Pancreas (tissue), 10 donors: ENCODE results near the gene CMIP. TPM values are rescaled to one million over a fixed set of nuclear protein-coding genes. Genes with fewer than 3 reads are reported as not detected.

Source experiments
- ATAC-seq, 4 donors: fragments of 200-7000 bp; cut with Tn5 transposase; one replicate each; pipeline versions ENCODE4 v1.8.0 to v1.9.1; 2020; ENCODE audit warnings: mild to moderate bottlenecking in 4 of 4, moderate library complexity in 4 of 4
- DNase-seq, 6 donors: peaks; one replicate each; pipeline ENCODE4 v3.0.0-alpha.2; 2020
- FAIRE-seq: peaks from 2 replicates; lab custom pipeline; 2012; peaks lifted over from hg19 to GRCh38; lab: Jason Lieb, UNC
- H3K27ac ChIP-seq, 4 donors: fragments of 200-600 bp; sonication (generic); 1 replicate in 3 of 4; 2 replicates in 1 of 4; pipeline versions ENCODE4 v1.5.0 to v1.8.0; 2020
- H3K27me3 ChIP-seq, 4 donors: fragments of 200-600 bp; one replicate each; pipeline ENCODE4 v1.8.0; 2021
- H3K36me3 ChIP-seq, 3 donors: fragments of 200-600 bp; sonication (generic) in 1 of 3; one replicate each; pipeline versions ENCODE4 v1.5.0 to v1.8.0; 2020 to 2021
- H3K4me1 ChIP-seq, 3 donors: fragments of 200-600 bp; one replicate each; pipeline ENCODE4 v1.8.0; 2021
- H3K4me3 ChIP-seq, 4 donors: fragments of 200-600 bp; sonication (generic) in 2 of 4; one replicate each; pipeline versions ENCODE4 v1.5.0 to v1.8.0; 2020 to 2021
- H3K9me3 ChIP-seq, 4 donors: fragments of 200-600 bp; one replicate each; pipeline ENCODE4 v1.8.0; 2021
- WGBS, 2 donors: extraction: QIAGEN DNeasy Blood & Tissue Kit; methylation state at CpG; one replicate each; pipeline ENCODE4 v1.1.7; 2013; 5-methylcytosine and 5-hydroxymethylcytosine counted together
- intact Hi-C, 3 donors: fragments of 100-400 bp; cut with DNase I; formaldehyde crosslinking; loops; one replicate each; pipeline versions ENCODE4 v1.11.1 to v1.14.2; 2022
- polyA plus RNA-seq, 2 donors: library from polyadenylated mRNA; stranded (reverse); fragments of 200-250 nt; gene quantifications; one replicate each; pipeline ENCODE4 v1.2.3, GENCODE V29; 2013
- total RNA-seq, 6 donors: library from RNA; stranded (reverse); fragmentation: NEBNext Ultra II Directional in 4 of 6; extraction: Animal tissue kit (Norgen Biotek cat#: 25700) in 4 of 6; gene quantifications; one replicate each; pipeline versions ENCODE4 v1.2.1 to v1.2.4, GENCODE V29; 2021 to 2023
- TF ChIP-seq, protein P1 (sequence below), 4 donors: fragments of 200-600 bp; sonication (generic) in 3 of 4; IDR thresholded peaks; one replicate each; pipeline versions ENCODE4 v1.5.0 to v1.8.0; 2021; ENCODE audit warnings: antibody characterized with exemption in 4 of 4
- donor health status: healthy with polysubstance abuse.
- donor health status: DM: no; HTN: no; CAD: no; lungs with moderate emphysema.
- donor health status: DM: no; HTN: no; CAD: no.
- donor health status: control.
- donor health status: control.
- donor health status: Bipolar disorder and iron deficiency.
- donor health status: DM: yes; HTN: yes; CAD: no.
- donor health status: DM: no; HTN: no; CAD: no.
- donor health status: DM: no; HTN: no; CAD: no.
- donor health status: DM: yes; HTN: yes; CAD: no.

CMIP gene
- total and polyA plus RNA-seq, 8 donors, result 9.7 to 37.0 (median 21.5) TPM

GRCh38 chr16:81710596-81710995, 266.0 kb downstream of the CMIP start:
- H3K36me3 ChIP-seq, result peaks cover 0 to 14% (median 0%) of the 10 kb centered on the region in 3 donors
- no peak overlapping the region for H3K4me3 ChIP-seq
- peaks cover 0 to 16% (median 14%) of the 10 kb centered on the region in 3 donors for H3K4me1 ChIP-seq
- WGBS, 2 donors, result 81 to 88% methylated on average over 12 of the region's 12 CpGs
- FAIRE-seq (no peak), DNase-seq (no peak), ATAC-seq (no peak)
- no peak overlapping the region for H3K27ac ChIP-seq
- no peaks in the 10 kb centered on the region for H3K9me3 ChIP-seq
- H3K27me3 ChIP-seq, result no peaks in the 10 kb centered on the region
- TF ChIP-seq, protein P1, sequence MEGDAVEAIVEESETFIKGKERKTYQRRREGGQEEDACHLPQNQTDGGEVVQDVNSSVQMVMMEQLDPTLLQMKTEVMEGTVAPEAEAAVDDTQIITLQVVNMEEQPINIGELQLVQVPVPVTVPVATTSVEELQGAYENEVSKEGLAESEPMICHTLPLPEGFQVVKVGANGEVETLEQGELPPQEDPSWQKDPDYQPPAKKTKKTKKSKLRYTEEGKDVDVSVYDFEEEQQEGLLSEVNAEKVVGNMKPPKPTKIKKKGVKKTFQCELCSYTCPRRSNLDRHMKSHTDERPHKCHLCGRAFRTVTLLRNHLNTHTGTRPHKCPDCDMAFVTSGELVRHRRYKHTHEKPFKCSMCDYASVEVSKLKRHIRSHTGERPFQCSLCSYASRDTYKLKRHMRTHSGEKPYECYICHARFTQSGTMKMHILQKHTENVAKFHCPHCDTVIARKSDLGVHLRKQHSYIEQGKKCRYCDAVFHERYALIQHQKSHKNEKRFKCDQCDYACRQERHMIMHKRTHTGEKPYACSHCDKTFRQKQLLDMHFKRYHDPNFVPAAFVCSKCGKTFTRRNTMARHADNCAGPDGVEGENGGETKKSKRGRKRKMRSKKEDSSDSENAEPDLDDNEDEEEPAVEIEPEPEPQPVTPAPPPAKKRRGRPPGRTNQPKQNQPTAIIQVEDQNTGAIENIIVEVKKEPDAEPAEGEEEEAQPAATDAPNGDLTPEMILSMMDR (IDR thresholded peaks at IDR 0.05), result no peak
- intact Hi-C loops, result no loop called here

- Histone ChIP-seq H3K27me3 (no peaks in the 10 kb centered on the region), H3K27ac (no peak overlapping the region), H3K9me3 (no peaks in the 10 kb centered on the region), H3K36me3 (peaks cover 0 to 6% (median 0%) of the 10 kb centered on the region in 3 donors), H3K4me3 (no peak overlapping the region), H3K4me1 (peaks cover 0 to 16% (median 14%) of the 10 kb centered on the region in 3 donors)
- FAIRE-seq, result no peak
- 81 to 82% methylated on average over 21 of the region's 21 CpGs for WGBS, 2 donors
- ATAC-seq, result no peak
- TF ChIP-seq, protein P1 (IDR thresholded peaks at IDR 0.05), result no peak
- intact Hi-C loops, result no loop called here
- no peak for DNase-seq
These were observed 267.2 kb downstream of the CMIP start for GRCh38 chr16:81711657-81712319.

GRCh38 chr16:81712681-81713080, 268.1 kb downstream of the CMIP start:
- FAIRE-seq (no peak), DNase-seq (no peak), ATAC-seq (no peak)
- WGBS, 2 donors, result 70 to 95% methylated on average over 7 of the region's 7 CpGs
- TF ChIP-seq, protein P1 (IDR thresholded peaks at IDR 0.05), result no peak
- Histone ChIP-seq H3K9me3 (no peaks in the 10 kb centered on the region), H3K27me3 (no peaks in the 10 kb centered on the region), H3K4me1 (peaks cover 0 to 13% (median 10%) of the 10 kb centered on the region in 3 donors), H3K27ac (no peak overlapping the region), H3K36me3 (no peaks in the 10 kb centered on the region), H3K4me3 (no peak overlapping the region)
- intact Hi-C loops, result no loop called here

DNA sequence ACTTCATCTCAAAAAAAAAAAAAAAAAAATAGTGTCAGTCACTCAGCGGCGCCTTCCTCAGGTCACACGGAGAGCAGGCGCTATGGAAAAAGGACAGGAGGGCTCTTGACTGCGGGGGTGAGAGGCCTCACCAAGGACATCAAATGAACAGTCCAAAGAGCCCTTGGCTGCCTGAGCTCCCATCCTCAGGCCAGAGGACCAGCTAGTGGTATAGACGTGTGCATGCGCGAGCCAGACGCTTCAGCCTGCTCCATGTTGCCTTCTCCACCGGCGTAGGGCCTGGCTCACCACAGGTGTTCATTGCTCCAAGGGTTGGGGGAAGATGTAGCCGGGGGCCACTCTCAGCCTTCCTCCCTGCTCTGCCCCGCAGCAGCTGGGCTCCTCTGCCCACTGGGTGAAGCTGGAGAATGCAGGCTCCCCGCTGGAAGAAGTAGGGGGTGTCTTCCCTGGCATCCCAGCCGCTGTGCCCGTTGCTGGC, 268.7 kb downstream of the CMIP start:
- Histone ChIP-seq H3K36me3 (no peaks in the 10 kb centered on the region), H3K4me3 (no peak overlapping the region), H3K9me3 (no peaks in the 10 kb centered on the region), H3K27me3 (no peaks in the 10 kb centered on the region), H3K27ac (no peak overlapping the region), H3K4me1 (peaks cover 0 to 6% (median 4%) of the 10 kb centered on the region in 3 donors)
- TF ChIP-seq, protein P1 (IDR thresholded peaks at IDR 0.05), result no peak
- FAIRE-seq, result no peak
- intact Hi-C loops, result no loop called here
- DNase-seq, result no peak
- ATAC-seq, result no peak
- 80 to 82% methylated on average over 16 of the region's 16 CpGs for WGBS, 2 donors

GRCh38 chr16:81713796-81714195, 269.2 kb downstream of the CMIP start:
- no peak overlapping the region for H3K4me3 ChIP-seq
- H3K9me3 ChIP-seq, result no peaks in the 10 kb centered on the region
- peaks cover 0 to 2% (median 0%) of the 10 kb centered on the region in 3 donors for H3K4me1 ChIP-seq
- DNase-seq, result no peak
- no peak overlapping the region for H3K27ac ChIP-seq
- H3K36me3 ChIP-seq, result no peaks in the 10 kb centered on the region
- peak in 1 of 4 donors; percentile 11 for ATAC-seq
- FAIRE-seq, result no peak
- TF ChIP-seq, protein P1 (IDR thresholded peaks at IDR 0.05), result no peak
- intact Hi-C loops, result no loop called here
- 87 to 88% methylated on average over 10 to 11 of the region's 11 CpGs for WGBS, 2 donors
- H3K27me3 ChIP-seq, result no peaks in the 10 kb centered on the region
